Dendritic cell treated with granulocyte-macrophage colony-stimulating factor and Interleukin-4, amounts not matched to agents 40 ng/mL and 50 ng/mL, for 4 days (primary cell): Measurements from ENCODE around the gene EPHA1.
"Not testable (repeated sequence)": the region's sequence is repeated elsewhere in the genome, so short reads cannot be mapped to it uniquely, and the experiment has no call there.

ENCODE experiments used
- H3K27ac Mint-ChIP-seq: one replicate; pipeline ENCODE4 v1.8.0; 2022; ENCODE audit warnings: mild to moderate bottlenecking, mixed read lengths
- H3K27me3 Mint-ChIP-seq: one replicate; pipeline ENCODE4 v1.8.0; 2022; ENCODE audit warnings: mild to moderate bottlenecking, mixed read lengths
- H3K36me3 Mint-ChIP-seq: one replicate; pipeline ENCODE4 v1.8.0; 2022; ENCODE audit warnings: low read depth, mixed read lengths
- H3K4me1 Mint-ChIP-seq: one replicate; pipeline ENCODE4 v1.8.0; 2022; ENCODE audit warnings: low read depth, mixed read lengths
- H3K4me3 Mint-ChIP-seq: one replicate; pipeline ENCODE4 v1.8.0; 2022; ENCODE audit warnings: mild to moderate bottlenecking, moderate library complexity, mixed read lengths
- H3K9me3 Mint-ChIP-seq: one replicate; pipeline ENCODE4 v1.8.0; 2022; ENCODE audit warnings: mixed read lengths
- intact Hi-C: fragments of 100-400 bp; cut with micrococcal nuclease; formaldehyde crosslinking; loops from one replicate; pipeline ENCODE4 v1.15.0; 2022

Gene EPHA1

DNA sequence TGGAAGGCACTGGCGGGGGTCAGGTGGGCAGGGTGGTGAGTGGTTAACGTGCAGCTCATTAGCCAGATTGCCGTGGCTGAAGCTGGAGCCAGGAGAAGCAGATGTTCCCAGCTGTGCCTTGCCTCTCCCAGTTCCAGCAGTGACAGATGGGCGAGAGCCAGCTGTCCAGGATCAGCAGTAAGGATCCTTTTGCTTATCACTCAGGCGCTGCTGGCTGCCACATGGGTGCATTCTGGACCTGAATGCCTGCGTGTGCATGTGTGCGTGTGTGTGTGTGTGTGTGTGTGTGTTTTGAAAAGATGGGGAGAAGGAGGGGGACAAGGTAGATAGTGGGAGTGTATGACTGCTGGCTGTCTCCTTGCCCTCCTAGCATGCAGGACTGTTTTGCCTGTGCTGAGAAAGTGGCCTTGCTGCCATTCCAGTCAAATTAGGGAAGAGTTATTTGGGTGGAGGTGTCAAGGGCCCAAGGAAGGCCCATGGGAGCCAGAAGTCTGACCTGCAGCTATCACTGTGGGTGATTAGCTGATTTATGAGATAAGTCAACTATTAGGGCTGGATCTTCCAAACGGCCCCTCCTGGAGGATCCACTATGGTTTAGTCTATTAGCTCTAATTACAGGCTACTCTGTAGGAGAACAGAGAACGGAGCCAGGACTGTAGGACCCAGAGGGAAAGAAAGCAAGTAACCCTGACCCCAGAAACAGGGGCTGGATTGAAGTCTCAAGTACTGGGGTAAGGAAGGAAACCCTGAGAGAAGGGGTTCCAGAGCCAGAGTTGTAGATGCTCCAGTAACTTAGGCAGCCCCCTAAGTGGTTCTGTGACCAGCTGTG, 3.3 kb downstream of the EPHA1 start:
- no peak overlapping the region for H3K27ac Mint-ChIP-seq
- peaks cover 8% of the 10 kb centered on the region for H3K27me3 Mint-ChIP-seq
- intact Hi-C loops = no loop called here
- H3K9me3 Mint-ChIP-seq = no peaks in the 10 kb centered on the region
- peaks cover 40% of the 10 kb centered on the region for H3K4me1 Mint-ChIP-seq
- no peak overlapping the region for H3K4me3 Mint-ChIP-seq
- no peaks in the 10 kb centered on the region for H3K36me3 Mint-ChIP-seq

DNA sequence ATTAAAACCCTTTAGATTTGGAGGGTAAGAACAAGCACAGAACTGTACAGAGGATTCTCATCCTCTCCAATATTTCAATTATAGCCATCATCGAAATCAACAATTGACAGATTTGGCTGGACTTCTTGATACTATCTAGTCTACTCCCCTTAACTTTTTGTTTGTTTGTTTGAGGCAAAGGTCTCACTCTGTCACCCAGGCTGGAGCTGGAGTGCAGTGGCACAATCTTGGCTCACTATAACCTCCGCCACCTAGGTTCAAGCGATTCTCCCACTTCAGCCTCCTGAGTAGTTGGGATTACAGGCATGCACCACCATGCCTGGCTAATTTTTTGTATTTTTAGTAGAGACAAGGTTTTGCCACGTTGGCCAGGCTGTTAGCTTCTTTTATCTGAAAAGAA, 6.4 kb downstream of the EPHA1 start:
- H3K9me3 Mint-ChIP-seq, intact Hi-C loops, H3K27ac Mint-ChIP-seq, H3K27me3 Mint-ChIP-seq, H3K36me3 Mint-ChIP-seq, H3K4me3 Mint-ChIP-seq: not testable (repeated sequence)
- H3K4me1 Mint-ChIP-seq = peaks cover 12% of the 10 kb centered on the region

DNA sequence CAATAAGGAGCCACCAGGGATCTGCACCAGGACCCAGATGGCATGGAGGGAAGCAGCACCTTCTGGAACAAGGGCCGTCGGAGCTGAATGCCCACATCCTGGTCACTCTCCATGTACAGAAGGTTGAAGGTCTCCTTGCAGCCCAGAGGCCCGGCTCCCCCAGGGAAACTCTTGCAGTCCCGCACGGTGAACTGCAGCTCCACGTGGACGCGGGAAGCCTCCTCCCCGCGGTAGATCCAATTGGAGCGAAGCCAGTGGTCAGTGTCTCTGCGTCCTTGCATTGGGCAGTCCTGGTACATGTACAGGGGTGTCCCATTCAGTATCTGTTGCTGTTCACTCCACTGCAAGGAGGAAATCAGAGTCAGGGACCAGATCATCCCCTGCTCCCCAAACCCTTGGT, 7.4 kb downstream of the EPHA1 start:
- no peak overlapping the region for H3K27ac Mint-ChIP-seq
- no peaks in the 10 kb centered on the region for H3K27me3 Mint-ChIP-seq
- H3K4me1 Mint-ChIP-seq = peaks cover 5% of the 10 kb centered on the region
- no peaks in the 10 kb centered on the region for H3K9me3 Mint-ChIP-seq
- no peaks in the 10 kb centered on the region for H3K36me3 Mint-ChIP-seq
- H3K4me3 Mint-ChIP-seq = no peak overlapping the region
- intact Hi-C loops = no loop called here

DNA sequence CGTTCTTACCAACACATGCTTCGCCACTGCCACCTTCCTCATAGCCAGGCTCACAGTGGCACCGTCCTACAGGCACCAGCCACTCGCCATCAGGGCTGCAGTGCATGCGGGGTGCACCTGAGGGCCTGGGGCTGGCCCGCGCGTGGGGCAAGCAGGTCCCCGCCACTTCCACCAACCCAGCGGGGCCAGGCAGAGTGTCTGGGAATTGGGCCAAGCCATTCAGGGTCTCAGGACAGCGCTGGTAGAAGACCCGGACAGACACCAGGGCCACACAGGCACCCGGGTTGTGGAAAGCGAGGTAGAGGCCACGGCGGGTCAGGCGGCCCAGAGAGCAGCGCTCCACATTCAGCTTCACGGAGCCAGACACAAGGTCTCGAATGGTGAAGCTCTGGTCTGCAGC, 9.0 kb downstream of the EPHA1 start:
- intact Hi-C loops = no loop called here

DNA sequence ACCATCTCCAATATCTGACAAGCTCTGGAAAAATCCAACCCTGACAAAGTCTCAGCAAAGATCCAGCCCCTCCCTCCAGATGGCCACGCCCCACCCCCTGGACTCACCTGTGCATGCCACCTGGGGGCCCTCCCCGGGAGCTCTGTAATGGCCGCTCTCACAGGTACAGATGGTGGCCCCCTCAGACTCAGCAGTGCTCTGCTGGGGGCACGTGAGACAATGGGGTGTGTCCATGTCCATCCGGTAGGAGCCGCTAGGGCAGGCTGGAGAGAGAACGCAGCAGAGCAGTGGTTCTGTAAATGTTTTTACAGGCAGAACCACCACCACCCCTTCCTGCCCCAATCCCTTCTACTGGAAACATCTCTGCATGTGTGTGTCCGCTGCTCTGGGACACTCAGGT, 9.5 kb downstream of the EPHA1 start:
- H3K4me3 Mint-ChIP-seq = no peak overlapping the region
- intact Hi-C loops = no loop called here
- H3K27me3 Mint-ChIP-seq = no peaks in the 10 kb centered on the region
- no peak overlapping the region for H3K27ac Mint-ChIP-seq
- H3K9me3 Mint-ChIP-seq = no peaks in the 10 kb centered on the region
- H3K4me1 Mint-ChIP-seq = peaks cover 14% of the 10 kb centered on the region
- no peaks in the 10 kb centered on the region for H3K36me3 Mint-ChIP-seq

More for the DNA sequence above, 9.0 kb downstream of the EPHA1 start:
- H3K27me3 Mint-ChIP-seq = no peaks in the 10 kb centered on the region
- H3K27ac Mint-ChIP-seq = no peak overlapping the region
- peaks cover 13% of the 10 kb centered on the region for H3K4me1 Mint-ChIP-seq
- no peak overlapping the region for H3K4me3 Mint-ChIP-seq
- H3K9me3 Mint-ChIP-seq = no peaks in the 10 kb centered on the region
- no peaks in the 10 kb centered on the region for H3K36me3 Mint-ChIP-seq

DNA sequence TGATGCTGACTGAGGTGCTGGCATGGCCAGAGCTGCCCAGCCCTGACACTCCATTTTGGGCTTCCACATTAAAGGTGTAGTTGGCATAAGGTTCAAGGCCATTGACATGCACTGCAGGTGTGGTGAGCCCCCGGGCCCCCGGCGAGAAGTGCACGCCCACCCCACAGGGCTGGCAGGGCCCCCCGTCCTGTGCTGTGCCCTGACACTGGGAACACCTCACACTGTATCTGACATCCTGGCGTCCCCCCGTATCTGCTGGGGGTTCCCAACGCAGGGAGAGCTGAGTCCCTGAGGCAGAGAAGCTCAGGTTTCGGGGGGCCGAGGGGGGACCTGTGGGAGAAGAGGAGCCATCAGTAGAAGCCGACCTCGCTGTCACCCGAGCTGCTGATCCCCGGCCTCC, 10.0 kb downstream of the EPHA1 start:
- Mint-ChIP-seq H3K36me3 (no peaks in the 10 kb centered on the region), H3K4me3 (no peak overlapping the region), H3K27ac (no peak overlapping the region), H3K4me1 (peaks cover 19% of the 10 kb centered on the region), H3K27me3 (no peaks in the 10 kb centered on the region), H3K9me3 (no peaks in the 10 kb centered on the region)
- intact Hi-C loops = no loop called here

DNA sequence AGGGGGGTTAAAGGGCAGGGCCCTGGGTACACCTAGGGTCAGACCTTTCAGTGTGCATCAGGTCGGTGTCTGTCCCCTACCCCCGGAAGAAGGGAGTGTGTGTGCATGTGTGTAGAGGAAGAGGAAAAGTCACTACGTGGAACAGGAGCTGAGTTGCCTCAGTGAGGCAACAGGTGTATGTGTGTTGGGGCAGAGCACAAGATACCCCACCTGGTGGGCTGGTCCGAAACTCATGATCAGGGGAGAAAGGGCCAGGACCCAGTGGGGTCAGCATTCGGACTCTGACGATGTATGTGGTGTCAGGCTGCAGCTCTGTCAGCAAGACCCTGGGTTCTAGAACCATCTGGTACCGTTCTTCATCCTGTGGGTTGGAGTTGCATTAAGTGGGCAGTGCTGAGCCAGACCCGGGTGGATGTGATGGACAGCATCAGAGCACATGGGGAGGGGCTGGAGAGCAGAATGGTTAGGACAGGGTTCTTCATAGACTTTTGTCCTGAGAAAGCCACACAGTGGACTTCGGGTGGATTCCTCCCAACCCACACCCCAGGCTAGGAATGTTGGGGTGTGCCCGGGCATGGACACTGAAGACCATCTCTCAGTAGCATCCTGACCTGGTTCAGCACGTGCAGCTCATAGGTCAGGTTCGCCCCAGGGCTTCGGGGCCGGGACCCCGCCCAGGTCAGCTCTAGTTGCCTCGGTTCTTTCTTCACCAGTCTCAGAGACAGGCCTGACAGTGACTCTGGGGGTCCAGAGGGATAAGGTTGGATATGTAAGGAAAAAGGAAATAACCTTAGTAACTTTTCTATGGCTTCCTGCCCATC, 10.7 kb downstream of the EPHA1 start:
- no peaks in the 10 kb centered on the region for H3K27me3 Mint-ChIP-seq
- no peak overlapping the region for H3K4me3 Mint-ChIP-seq
- H3K27ac Mint-ChIP-seq = no peak overlapping the region
- no peaks in the 10 kb centered on the region for H3K36me3 Mint-ChIP-seq
- peaks cover 26% of the 10 kb centered on the region for H3K4me1 Mint-ChIP-seq
- intact Hi-C loops = no loop called here
- no peaks in the 10 kb centered on the region for H3K9me3 Mint-ChIP-seq

DNA sequence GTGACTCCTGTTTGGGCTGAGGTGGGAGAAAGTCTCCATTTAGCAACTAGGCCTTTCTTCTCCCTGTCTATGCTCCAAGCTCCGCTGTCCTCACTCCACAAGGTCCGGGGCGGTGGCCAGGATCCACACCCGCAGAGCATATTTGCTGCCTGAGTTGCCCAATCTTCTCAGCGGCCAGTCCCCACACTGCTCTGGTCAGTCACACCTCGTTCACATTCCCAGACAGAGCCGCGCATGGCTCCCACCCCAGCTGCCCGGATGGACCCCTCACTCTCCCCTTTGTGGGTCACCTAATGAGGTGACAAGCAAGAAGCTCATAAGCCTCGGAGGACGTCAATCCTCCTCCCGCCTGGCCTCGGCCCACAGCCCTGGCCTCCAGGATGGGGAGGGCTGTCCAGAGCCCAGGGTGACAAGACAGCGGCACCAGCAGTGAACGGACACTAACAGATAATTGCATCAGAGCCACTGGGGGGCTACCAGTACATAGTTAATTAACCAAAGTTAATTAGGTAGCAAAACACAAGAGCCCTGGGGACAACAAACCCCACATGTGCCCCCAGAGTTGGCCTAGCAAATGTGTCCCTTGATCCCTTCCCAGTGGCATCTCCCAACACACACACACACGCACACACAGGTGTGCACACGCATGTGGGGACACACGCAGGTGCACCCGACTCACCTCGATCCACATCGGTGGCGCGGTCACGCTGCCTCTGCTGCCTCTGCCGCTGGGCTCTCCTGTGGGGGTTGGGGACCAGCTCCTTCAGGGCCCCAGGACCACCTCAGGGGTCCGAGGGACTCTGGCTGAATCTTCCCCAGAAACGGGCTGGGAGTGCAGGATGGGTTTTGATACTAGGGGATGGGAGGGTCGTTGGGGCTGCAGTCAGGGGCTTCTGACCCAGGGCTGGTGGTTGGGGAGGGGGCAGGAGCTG, 11.8 kb downstream of the EPHA1 start:
- no peaks in the 10 kb centered on the region for H3K36me3 Mint-ChIP-seq
- no peaks in the 10 kb centered on the region for H3K9me3 Mint-ChIP-seq
- no peaks in the 10 kb centered on the region for H3K27me3 Mint-ChIP-seq
- intact Hi-C loops = no loop called here
- H3K4me3 Mint-ChIP-seq = no peak overlapping the region
- H3K27ac Mint-ChIP-seq = no peak overlapping the region
- peaks cover 33% of the 10 kb centered on the region for H3K4me1 Mint-ChIP-seq

DNA sequence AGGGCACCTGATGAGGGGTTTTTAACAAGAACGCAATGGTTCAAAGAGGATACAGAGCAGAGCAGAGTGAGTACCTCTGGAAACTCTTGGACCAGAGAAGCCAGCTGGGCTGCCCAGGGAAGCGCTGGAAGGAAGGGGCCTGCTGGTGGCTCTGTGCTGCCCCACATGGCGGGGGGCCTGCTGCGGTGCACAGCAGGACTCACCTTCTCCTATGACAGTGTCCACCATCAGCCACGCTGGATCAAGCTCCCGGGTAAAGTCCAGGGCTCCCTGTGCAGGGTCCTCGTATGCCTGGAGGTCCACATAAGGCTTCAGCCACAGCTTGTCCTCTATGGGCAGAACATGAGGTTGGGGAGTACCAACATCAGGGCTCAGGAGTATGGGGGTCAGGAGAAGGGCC, 12.5 kb downstream of the EPHA1 start:
- no peak overlapping the region for H3K27ac Mint-ChIP-seq
- no peaks in the 10 kb centered on the region for H3K9me3 Mint-ChIP-seq
- H3K4me3 Mint-ChIP-seq = no peak overlapping the region
- no peaks in the 10 kb centered on the region for H3K27me3 Mint-ChIP-seq
- H3K4me1 Mint-ChIP-seq = peaks cover 40% of the 10 kb centered on the region
- intact Hi-C loops = no loop called here
- no peaks in the 10 kb centered on the region for H3K36me3 Mint-ChIP-seq

DNA sequence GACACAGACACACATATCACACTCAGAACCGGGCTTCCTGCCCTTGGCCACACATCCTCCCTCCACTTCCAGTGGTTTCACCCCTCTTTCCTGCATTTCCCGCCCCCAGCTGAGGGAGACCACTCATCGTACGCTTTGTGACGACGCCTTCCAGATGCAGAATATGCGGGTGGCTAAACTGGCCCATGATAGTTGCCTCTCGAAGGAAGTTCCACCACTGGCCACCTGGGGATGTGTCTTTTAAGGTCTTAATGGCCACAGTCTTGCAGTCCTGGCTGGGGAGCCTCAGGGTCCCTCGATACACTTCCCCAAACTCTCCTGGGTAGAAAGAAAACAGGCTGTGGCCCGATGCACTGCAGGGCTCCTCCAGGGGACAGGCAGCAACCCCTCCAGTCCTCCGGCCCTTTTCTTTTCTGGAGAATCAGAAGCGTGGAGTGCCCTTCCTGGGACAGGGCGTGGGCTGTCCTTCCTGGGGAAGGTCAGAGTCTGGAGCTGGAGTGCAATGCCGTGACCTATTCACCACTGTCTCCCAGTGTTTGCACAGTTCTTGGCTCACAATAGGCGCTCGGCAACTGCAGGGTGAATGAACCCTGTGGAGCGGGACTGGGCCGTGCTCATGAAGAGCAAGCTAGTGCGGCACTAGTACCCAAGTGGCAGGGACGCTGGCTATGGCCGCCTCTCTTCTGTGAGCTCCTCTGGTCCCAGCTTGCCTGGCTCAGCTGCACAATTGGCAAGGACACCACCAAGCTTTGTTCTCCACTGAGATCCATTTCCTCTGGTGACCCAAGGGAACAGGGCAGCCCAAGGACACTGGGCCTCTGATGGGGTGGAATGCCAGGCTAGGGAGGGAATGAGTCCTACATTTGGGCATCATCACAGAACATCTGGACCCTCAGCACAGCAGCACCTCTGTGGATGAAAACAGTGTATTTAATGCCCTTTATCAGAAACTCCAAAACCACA, 13.2 kb downstream of the EPHA1 start:
- Mint-ChIP-seq H3K27me3 (no peaks in the 10 kb centered on the region), H3K4me1 (peaks cover 47% of the 10 kb centered on the region), H3K4me3 (no peak overlapping the region), H3K9me3 (no peaks in the 10 kb centered on the region), H3K27ac (peak overlapping the region; percentile 27), H3K36me3 (no peaks in the 10 kb centered on the region)
- intact Hi-C loops = no loop called here

DNA sequence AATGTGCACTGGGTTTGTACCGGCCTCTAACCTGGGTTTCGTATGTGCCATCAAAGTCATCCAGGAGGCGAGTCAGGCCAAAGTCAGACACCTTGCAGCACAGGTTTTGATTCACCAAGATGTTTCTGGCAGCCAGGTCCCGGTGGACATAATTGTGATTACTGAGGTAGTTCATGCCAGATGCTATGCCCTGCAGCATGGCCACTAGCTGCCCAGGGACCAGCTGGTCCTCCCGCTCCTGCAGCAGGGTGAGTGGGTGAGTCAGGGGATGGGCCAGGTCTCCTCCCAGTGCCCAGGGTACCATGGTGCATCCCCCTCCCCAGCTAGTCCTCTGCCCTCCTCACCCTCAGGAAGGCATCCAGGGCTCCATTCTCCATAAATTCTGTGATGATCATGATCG, 13.9 kb downstream of the EPHA1 start:
- Mint-ChIP-seq H3K27me3 (no peaks in the 10 kb centered on the region), H3K4me1 (peaks cover 54% of the 10 kb centered on the region), H3K9me3 (no peaks in the 10 kb centered on the region), H3K36me3 (no peaks in the 10 kb centered on the region), H3K4me3 (no peak overlapping the region), H3K27ac (peak overlapping the region; percentile 27)
- intact Hi-C loops = no loop called here

DNA sequence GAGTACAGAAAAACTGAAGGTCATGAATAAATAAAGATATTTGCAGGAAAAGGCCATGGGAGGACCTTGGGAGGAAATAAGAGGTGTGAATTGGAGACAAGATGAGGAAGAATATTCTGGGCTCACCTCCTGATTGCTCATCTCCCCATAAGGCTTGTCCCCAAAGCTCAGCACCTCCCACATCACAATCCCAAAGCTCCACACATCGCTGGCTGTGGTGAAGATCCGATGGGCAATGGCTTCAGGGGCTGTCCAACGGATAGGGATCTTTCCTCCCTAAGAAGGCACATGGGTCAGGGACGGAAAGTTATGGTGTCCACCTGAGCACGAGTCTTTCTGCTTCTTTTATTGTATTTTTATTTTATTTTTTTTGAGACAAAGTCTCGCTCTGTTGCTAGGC, 14.6 kb downstream of the EPHA1 start:
- Mint-ChIP-seq H3K27ac (no peak overlapping the region), H3K9me3 (no peaks in the 10 kb centered on the region), H3K36me3 (no peaks in the 10 kb centered on the region), H3K4me1 (peaks cover 61% of the 10 kb centered on the region), H3K27me3 (no peaks in the 10 kb centered on the region), H3K4me3 (no peak overlapping the region)
- intact Hi-C loops = no loop called here
